ENCODE results near the gene IGLL5. TPM values are rescaled to one million over a fixed set of nuclear protein-coding genes. Genes with fewer than 3 reads are reported as not detected.

The IGLL5 gene
- total and polyA plus RNA-seq, 12 donors, result 0.43 to 24.7 (median 1.8) TPM; not detected in 6

DNA sequence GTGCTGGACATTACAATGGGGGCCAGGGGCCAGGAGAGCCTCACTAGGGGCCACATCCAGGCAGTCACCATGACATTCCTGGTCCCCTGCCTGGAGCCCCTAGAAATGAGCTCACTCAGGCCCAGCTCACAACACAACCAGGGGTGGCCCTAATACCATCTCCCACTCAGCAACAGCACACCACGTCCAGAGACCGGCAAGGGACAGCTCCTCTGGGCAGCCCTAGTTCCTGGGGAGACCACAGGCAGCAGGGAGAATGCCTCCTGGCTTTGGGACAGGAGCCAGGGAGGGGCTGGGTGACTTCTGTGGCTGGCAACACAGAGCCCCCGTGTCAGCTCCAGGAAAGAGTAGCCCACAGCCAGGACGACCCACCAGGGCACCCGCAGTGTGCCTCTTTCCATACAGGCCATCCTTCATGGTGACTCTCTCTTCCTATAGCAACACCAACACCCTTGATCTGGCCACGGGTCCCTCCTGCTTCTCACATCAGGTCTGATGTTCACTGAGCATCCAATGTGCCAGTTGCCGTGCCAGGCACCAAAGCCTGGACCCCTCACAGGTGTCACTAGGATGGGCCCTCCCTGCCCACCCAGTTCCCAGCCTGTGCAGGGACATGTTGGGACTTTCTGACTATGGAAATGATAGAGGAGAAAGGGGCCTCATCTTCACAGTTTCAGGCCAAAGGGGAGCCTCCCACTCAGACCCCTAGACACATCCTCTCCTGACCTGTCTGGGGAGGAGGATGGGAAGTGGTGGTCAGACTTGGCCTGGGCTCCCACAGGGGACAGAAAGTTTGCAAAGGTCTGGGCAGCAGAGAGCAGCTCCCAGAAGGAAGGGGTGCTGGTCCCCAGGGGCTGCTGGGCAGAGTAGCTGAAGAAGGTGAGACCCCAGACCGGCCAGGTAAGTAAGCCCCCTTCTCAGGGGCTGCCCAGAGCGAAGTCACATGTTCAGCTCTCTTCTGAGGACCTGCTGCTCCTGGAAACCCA, 43.2 kb downstream of the IGLL5 start:
- H3K27me3 ChIP-seq, result peaks cover 5% of the 10 kb centered on the region
- TF ChIP-seq POLR2A (IDR thresholded peaks at IDR 0.05), result no peak

DNA sequence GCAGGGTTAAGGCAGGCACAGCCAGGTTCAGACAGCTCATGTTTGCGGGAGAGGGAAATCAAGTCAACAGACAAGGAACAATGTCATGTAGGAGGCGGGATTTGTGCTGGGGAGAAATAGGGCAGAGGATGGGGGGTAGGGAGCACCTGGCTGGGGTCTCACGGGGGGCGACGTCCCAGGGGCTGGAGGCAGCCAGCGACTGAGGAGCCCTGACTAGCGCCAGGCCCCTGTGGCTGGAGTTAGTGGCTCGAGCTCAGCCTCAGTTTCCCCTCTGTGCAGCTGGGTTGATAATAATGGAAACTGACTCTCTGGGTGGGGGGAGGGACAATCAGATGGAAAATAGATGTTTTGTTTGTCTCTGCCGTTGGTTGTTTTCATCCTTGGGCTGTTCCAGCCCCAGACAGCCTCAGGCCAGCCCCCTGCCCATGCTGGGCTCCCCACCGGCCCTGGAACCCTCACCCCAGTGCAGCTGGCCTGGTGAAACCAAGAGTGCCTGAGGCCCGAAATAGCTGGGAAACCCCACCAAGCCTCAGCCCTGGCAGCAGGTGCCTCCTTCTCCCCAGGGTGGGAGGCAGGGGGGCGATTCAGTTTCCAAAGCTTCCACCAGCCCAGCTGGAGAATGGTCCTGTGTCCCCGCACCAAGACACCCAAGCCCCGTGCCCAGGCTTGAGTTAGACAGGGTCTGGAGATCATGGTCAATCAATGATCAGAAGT, 44.1 kb downstream of the IGLL5 start:
- Histone ChIP-seq H3K27me3 (peaks cover 5% of the 10 kb centered on the region), H3K4me3 (no peak overlapping the region), H3K36me3 (replicated peaks in 1 of 2) (no peaks in the 10 kb centered on the region), H3K27ac (no peak overlapping the region), H3K9me3 (replicated peaks in 1 of 3) (no peaks in the 10 kb centered on the region), H3K4me1 (replicated peaks in 1 of 2) (no peaks in the 10 kb centered on the region)
- no peak for DNase-seq
- TF ChIP-seq, protein P1, sequence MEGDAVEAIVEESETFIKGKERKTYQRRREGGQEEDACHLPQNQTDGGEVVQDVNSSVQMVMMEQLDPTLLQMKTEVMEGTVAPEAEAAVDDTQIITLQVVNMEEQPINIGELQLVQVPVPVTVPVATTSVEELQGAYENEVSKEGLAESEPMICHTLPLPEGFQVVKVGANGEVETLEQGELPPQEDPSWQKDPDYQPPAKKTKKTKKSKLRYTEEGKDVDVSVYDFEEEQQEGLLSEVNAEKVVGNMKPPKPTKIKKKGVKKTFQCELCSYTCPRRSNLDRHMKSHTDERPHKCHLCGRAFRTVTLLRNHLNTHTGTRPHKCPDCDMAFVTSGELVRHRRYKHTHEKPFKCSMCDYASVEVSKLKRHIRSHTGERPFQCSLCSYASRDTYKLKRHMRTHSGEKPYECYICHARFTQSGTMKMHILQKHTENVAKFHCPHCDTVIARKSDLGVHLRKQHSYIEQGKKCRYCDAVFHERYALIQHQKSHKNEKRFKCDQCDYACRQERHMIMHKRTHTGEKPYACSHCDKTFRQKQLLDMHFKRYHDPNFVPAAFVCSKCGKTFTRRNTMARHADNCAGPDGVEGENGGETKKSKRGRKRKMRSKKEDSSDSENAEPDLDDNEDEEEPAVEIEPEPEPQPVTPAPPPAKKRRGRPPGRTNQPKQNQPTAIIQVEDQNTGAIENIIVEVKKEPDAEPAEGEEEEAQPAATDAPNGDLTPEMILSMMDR (IDR thresholded peaks at IDR 0.05), result no peak
- TF ChIP-seq POLR2A (IDR thresholded peaks at IDR 0.05), result no peak
- intact Hi-C loops (cut with DNase I), result no loop called here
- WGBS, 4 donors, result 73 to 83% (median 81%) methylated on average over 10 to 14 of the region's 14 CpGs

More for the DNA sequence above, 43.2 kb downstream of the IGLL5 start:
- no peaks in the 10 kb centered on the region for H3K4me1 ChIP-seq (replicated peaks in 1 of 2)
- H3K9me3 ChIP-seq (replicated peaks in 1 of 3), result no peaks in the 10 kb centered on the region
- H3K36me3 ChIP-seq (replicated peaks in 1 of 2), result no peaks in the 10 kb centered on the region
- WGBS, 4 donors, result 78 to 88% (median 80%) methylated on average over 4 to 9 of the region's 9 CpGs
- DNase-seq, result no peak
- no peak overlapping the region for H3K4me3 ChIP-seq
- intact Hi-C loops (cut with DNase I), result no loop called here
- H3K27ac ChIP-seq, result no peak overlapping the region

DNA sequence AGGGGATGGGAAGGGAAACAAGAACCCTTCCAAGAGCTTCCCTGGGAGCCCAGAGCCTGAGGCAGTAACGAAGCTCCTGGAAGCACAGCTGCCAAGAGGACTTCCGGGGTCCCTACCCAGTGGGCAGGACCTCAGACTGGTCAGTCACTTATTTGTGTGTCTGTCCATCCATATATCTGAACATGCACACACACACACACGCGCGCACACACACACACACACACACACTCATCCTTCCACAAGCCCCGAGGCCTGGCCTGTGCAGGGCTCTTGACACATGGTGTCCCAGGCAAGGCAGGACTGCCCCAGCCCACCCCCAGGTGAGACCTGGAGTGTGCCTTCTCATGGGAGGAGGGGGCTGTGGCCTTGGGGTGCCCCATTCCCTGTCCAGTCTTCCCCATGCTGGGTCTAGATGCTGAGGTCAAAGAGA, 44.9 kb downstream of the IGLL5 start:
- Histone ChIP-seq H3K9me3 (replicated peaks in 1 of 3) (no peaks in the 10 kb centered on the region), H3K27ac (no peak overlapping the region), H3K27me3 (peaks cover 5% of the 10 kb centered on the region), H3K4me1 (replicated peaks in 1 of 2) (no peaks in the 10 kb centered on the region), H3K36me3 (replicated peaks in 1 of 2) (no peaks in the 10 kb centered on the region), H3K4me3 (no peak overlapping the region)
- WGBS, 4 donors, result 68 to 89% (median 79%) methylated on average over 4 to 6 of the region's 6 CpGs
- TF ChIP-seq, protein P1 (IDR thresholded peaks at IDR 0.05), result no peak
- TF ChIP-seq POLR2A (IDR thresholded peaks at IDR 0.05), result no peak
- DNase-seq, result no peak
- intact Hi-C loops (cut with DNase I), result no loop called here

DNA sequence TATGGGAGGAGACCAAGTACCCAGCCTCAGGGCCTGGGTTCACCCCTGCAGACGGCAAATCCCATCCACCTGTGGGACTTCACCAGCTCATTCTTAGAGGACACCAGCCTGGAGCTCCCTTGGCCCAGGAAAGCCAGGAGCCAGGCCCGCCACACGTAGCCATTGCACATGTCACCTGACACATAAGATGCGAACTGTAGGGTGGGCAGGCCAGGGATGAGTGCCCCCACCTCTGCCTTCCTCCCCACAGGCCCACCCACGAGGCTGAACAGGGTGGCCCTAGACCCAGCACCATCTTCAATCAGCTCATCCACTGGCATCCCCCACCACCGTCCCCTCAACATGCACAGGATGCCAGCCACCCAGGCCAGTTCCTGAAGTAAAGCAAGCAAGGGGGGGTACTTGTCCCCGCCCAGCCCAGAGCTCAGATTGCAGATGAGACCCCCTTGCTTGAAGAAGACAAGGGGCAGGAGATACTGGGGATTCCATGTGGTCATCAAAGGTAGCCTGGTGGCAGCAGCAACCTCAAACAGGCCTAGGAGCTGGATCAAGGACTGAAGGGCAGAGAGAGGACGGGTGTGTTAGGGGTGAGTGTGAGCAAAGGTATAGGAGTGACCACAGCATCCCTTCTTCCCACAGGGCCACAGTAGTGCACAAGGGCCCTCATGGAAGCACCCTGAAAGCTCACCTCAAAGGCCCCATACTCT, 45.6 kb downstream of the IGLL5 start:
- intact Hi-C loops (cut with DNase I), result no loop called here
- no peak for DNase-seq
- TF ChIP-seq, protein P1 (IDR thresholded peaks at IDR 0.05), result no peak
- TF ChIP-seq POLR2A (IDR thresholded peaks at IDR 0.05), result no peak
- H3K27me3 ChIP-seq, result no peaks in the 10 kb centered on the region
- no peak overlapping the region for H3K4me3 ChIP-seq
- no peaks in the 10 kb centered on the region for H3K9me3 ChIP-seq (replicated peaks in 1 of 3)
- H3K27ac ChIP-seq, result no peak overlapping the region
- no peaks in the 10 kb centered on the region for H3K4me1 ChIP-seq (replicated peaks in 1 of 2)
- H3K36me3 ChIP-seq (replicated peaks in 1 of 2), result no peaks in the 10 kb centered on the region
- 85 to 95% (median 93%) methylated on average over 3 to 8 of the region's 8 CpGs for WGBS, 4 donors
